Caco-2 (cell line): ENCODE measurements around the gene CRYGN. TPM values are rescaled to one million over a fixed set of nuclear protein-coding genes. Genes with fewer than 3 reads are reported as not detected.

Experiments used
- BruUV-seq: library from RNA; stranded (reverse); fragments of 400-500 nt; replicated peaks from 2 replicates; lab custom pipeline; 2021; lab: Mats Ljungman, UMichigan
- CTCF ChIA-PET: fragments of 300-600 bp; sonication (Branson Sonifier 250); formaldehyde crosslinking; loops from one replicate; lab custom pipeline; 2022; ENCODE audit warnings: antibody characterized with exemption; lab: Charles Lee
- POLR2A ChIA-PET: fragments of 300-600 bp; sonication (Branson Sonifier 250); formaldehyde crosslinking; loops from one replicate; lab custom pipeline; 2022; ENCODE audit warnings: antibody characterized with exemption; lab: Charles Lee
- DNase-seq, 2 experiments: peaks; one replicate each; pipeline versions ENCODE4 v3.0.0 to v3.0.0-alpha.2; 2020 to 2022
- H3K27me3 ChIP-seq: replicated peaks from 2 replicates; pipeline ENCODE4 v1.6.0; 2011; ENCODE audit warnings: low read length; ENCODE audit not compliant: control insufficient read depth, insufficient read depth
- H3K36me3 ChIP-seq: 2 replicates; pipeline ENCODE4 v1.5.1; 2011; ENCODE audit warnings: low read length; ENCODE audit not compliant: control insufficient read depth, insufficient read depth
- H3K4me1 ChIP-seq: fragments of 250-450 bp; sonication (Bioruptor Pico); 2 replicates; pipeline ENCODE4 v1.5.1; 2020; ENCODE audit warnings: mild to moderate bottlenecking
- H3K4me3 ChIP-seq: 2 replicates; pipeline ENCODE4 v1.5.1; 2011; ENCODE audit warnings: low read depth, mild to moderate bottlenecking, control low read depth, low read length
- H3K9me3 ChIP-seq: fragments of 250-450 bp; sonication (Bioruptor Pico); 2 replicates; pipeline ENCODE4 v1.5.1; 2020; ENCODE audit warnings: mild to moderate bottlenecking, moderate library complexity
- H3K27ac Mint-ChIP-seq: one replicate; pipeline ENCODE4 v1.8.0; 2022; ENCODE audit warnings: mixed read lengths; ENCODE audit not compliant: unreplicated experiment
- H3K27me3 Mint-ChIP-seq: one replicate; pipeline ENCODE4 v1.8.0; 2022; ENCODE audit warnings: mixed read lengths; ENCODE audit not compliant: insufficient read depth, unreplicated experiment
- H3K36me3 Mint-ChIP-seq: one replicate; pipeline ENCODE4 v1.8.0; 2022; ENCODE audit warnings: mild to moderate bottlenecking, mixed read lengths; ENCODE audit not compliant: insufficient read depth, unreplicated experiment
- H3K4me1 Mint-ChIP-seq: one replicate; pipeline ENCODE4 v1.8.0; 2022; ENCODE audit warnings: low read depth, mixed read lengths; ENCODE audit not compliant: unreplicated experiment
- H3K4me3 Mint-ChIP-seq: one replicate; pipeline ENCODE4 v1.8.0; 2022; ENCODE audit warnings: mild to moderate bottlenecking, moderate library complexity, mixed read lengths; ENCODE audit not compliant: unreplicated experiment
- H3K9me3 Mint-ChIP-seq: one replicate; pipeline ENCODE4 v1.8.0; 2022; ENCODE audit warnings: mixed read lengths; ENCODE audit not compliant: unreplicated experiment
- CTCF ChIP-seq, 2 experiments: fragments of 200-600 bp in 1 of 2; IDR thresholded peaks; 1 replicate in 1 of 2; 2 replicates in 1 of 2; pipeline versions ENCODE4 v1.5.1 to v1.8.0; 2011 to 2022; ENCODE audit warnings: antibody characterized with exemption in 1 of 2, control low read depth in 1 of 2, inconsistent platforms in 1 of 2, low read depth in 1 of 2, low read length in 1 of 2, mild to moderate bottlenecking in 1 of 2, moderate library complexity in 1 of 2; ENCODE audit not compliant: insufficient read depth in 1 of 2, severe bottlenecking in 1 of 2, unreplicated experiment in 1 of 2
- intact Hi-C: fragments of 100-400 bp; cut with micrococcal nuclease; formaldehyde crosslinking; loops from one replicate; pipeline ENCODE4 v1.10.0; 2022; ENCODE audit not compliant: unreplicated experiment
- total RNA-seq: library from RNA; stranded (reverse); gene quantifications from 2 replicates; pipeline ENCODE4 v1.2.3, GENCODE V29; 2022

Gene CRYGN
- total RNA-seq, 1 experiment from 2014 or later: not detected

DNA sequence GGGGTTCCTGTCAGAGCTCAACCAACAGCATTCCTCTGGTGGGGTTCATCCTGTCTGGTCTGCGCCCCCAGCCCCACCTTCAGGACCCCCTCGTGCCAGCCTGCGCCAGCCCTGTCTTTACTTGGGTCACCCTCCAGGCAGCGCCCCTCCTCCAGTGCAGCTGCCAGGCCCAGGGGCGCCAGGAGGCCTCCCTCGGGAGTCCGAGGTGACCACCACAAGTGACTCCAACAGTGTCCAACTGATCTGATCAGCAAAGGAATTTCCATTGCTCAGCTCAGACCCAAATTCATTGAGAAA is 40.7 kb downstream of the CRYGN start:
- BruUV-seq: no TSS peak
- no peak for DNase-seq
- no peak overlapping the region for H3K4me3 ChIP-seq
- TF ChIP-seq CTCF (IDR thresholded peaks at IDR 0.05; ENCODE audit: insufficient read depth in 1 of 2, low read depth in 1 of 2, low read length in 1 of 2, severe bottlenecking in 1 of 2, unreplicated experiment in 1 of 2): no peak
- Mint-ChIP-seq H3K27ac (no peak overlapping the region), H3K4me1 (no peaks in the 10 kb centered on the region), H3K36me3 (no peaks in the 10 kb centered on the region), H3K27me3 (no peaks in the 10 kb centered on the region), H3K4me3 (no peak overlapping the region), H3K9me3 (no peaks in the 10 kb centered on the region)
- POLR2A ChIA-PET: no interaction called here
- H3K27me3 ChIP-seq: no peaks in the 10 kb centered on the region
- intact Hi-C loops: no loop called here
- no peaks in the 10 kb centered on the region for H3K36me3 ChIP-seq
- no peaks in the 10 kb centered on the region for H3K4me1 ChIP-seq
- no peaks in the 10 kb centered on the region for H3K9me3 ChIP-seq
- CTCF ChIA-PET: no interaction called here

DNA sequence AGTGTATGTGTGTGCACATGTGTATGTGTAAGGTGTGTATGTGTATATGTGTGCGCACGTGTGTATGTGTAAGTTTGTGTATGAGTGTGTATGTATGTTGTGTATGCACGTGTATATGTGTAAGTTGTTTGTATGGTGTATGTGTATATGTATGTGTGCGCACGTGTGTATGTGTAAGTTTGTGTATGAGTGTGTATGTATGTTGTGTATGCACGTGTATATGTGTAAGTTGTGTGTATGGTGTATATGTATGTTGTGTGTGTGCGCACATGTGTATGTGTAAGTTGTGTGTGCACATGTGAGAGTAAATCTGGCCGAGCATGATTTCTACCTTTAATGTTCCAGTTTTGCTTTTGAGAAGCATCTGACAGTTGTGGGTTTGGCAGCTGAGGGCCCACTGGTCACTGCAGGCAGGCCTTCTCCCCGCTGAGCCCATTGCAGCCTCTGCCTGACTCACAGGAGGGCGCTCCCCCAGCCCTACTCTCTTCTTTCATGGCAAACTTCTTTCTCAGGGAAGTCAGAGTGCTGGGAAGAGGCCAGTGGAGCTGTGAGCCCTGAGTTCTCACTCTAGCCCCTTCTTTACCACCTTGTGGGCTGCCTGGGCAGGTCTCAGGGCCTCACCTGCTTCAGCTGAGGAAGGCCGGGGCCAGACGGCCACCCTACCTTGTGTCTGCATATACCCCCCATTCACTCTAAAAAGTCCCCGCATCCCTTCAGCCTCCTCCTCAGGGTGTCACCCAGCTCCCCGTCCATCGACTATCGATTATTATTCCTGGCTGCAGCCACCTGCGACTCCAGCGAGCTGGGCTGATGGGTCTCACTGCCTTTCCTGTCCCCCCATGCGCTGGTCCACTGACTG is 41.3 kb downstream of the CRYGN start:
- no peak overlapping the region for H3K4me3 Mint-ChIP-seq
- no peaks in the 10 kb centered on the region for H3K9me3 ChIP-seq
- no peak overlapping the region for H3K4me3 ChIP-seq
- ChIA-PET POLR2A (no interaction called here), CTCF (no interaction called here)
- H3K9me3 Mint-ChIP-seq: no peaks in the 10 kb centered on the region
- intact Hi-C loops: no loop called here
- peaks cover 3% of the 10 kb centered on the region for H3K4me1 ChIP-seq
- no peaks in the 10 kb centered on the region for H3K27me3 ChIP-seq
- no TSS peak for BruUV-seq
- H3K36me3 ChIP-seq: no peaks in the 10 kb centered on the region
- DNase-seq: no peak
- H3K36me3 Mint-ChIP-seq: no peaks in the 10 kb centered on the region
- no peaks in the 10 kb centered on the region for H3K27me3 Mint-ChIP-seq
- H3K4me1 Mint-ChIP-seq: no peaks in the 10 kb centered on the region
- no peak for TF ChIP-seq CTCF (IDR thresholded peaks at IDR 0.05; ENCODE audit: insufficient read depth in 1 of 2, low read depth in 1 of 2, low read length in 1 of 2, severe bottlenecking in 1 of 2, unreplicated experiment in 1 of 2)
- H3K27ac Mint-ChIP-seq: no peak overlapping the region

DNA sequence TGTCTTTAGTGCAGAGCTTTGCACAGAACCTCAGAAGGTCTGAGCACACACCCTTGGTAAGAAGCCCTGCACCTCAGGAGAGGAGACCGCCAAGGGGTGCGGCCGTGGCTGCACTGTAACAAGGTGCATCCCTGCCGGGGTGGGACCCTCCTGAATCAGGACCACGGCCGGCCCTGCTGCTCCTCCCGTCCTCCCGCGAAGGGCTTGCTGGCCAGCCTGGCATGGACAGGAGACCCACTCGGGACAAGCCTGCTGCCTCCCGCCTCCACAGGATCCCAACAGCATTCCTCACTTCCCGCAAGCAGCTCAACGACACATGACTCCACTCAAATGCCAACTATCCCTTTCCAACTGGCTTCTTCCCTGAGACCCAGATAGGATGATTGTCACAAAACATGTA is 42.9 kb downstream of the CRYGN start:
- DNase-seq: no peak
- H3K4me1 Mint-ChIP-seq: no peaks in the 10 kb centered on the region
- H3K27ac Mint-ChIP-seq: no peak overlapping the region
- H3K9me3 ChIP-seq: no peaks in the 10 kb centered on the region
- no peak for TF ChIP-seq CTCF (IDR thresholded peaks at IDR 0.05; ENCODE audit: insufficient read depth in 1 of 2, low read depth in 1 of 2, low read length in 1 of 2, severe bottlenecking in 1 of 2, unreplicated experiment in 1 of 2)
- intact Hi-C loops: no loop called here
- H3K27me3 ChIP-seq: no peaks in the 10 kb centered on the region
- POLR2A ChIA-PET: no interaction called here
- CTCF ChIA-PET: no interaction called here
- peaks cover 12% of the 10 kb centered on the region for H3K4me1 ChIP-seq
- no peak overlapping the region for H3K4me3 ChIP-seq
- no peaks in the 10 kb centered on the region for H3K36me3 Mint-ChIP-seq
- no TSS peak for BruUV-seq
- no peak overlapping the region for H3K4me3 Mint-ChIP-seq
- H3K9me3 Mint-ChIP-seq: no peaks in the 10 kb centered on the region
- H3K27me3 Mint-ChIP-seq: no peaks in the 10 kb centered on the region
- H3K36me3 ChIP-seq: no peaks in the 10 kb centered on the region
